SK-N-SH treated with all-trans-retinoic acid at 6 μM for 48 hours (cell line): Measurements from ENCODE around the gene KCNH4.
A peak's percentile ranks its signal among the peaks of the same experiment; 100 is the strongest.

Source experiments
- ATAC-seq: fragments of 200-7000 bp; cut with Tn5 transposase; 3 replicates; pipeline ENCODE4 v1.9.1; 2020; ENCODE audit warnings: mild to moderate bottlenecking, moderate library complexity
- ARNTL ChIP-seq: fragments of 450-650 bp; formaldehyde crosslinking; IDR thresholded peaks from 2 replicates; pipeline ENCODE4 v1.5.0; 2020; ENCODE audit warnings: low read depth, mild to moderate bottlenecking, moderate library complexity, borderline replicate concordance
- BACH2 ChIP-seq: fragments of 250-450 bp; sonication (Bioruptor Pico); IDR thresholded peaks from 2 replicates; pipeline ENCODE4 v1.9.0; 2021; ENCODE audit warnings: mild to moderate bottlenecking, borderline replicate concordance
- CREB5 ChIP-seq: fragments of 250-450 bp; sonication (Bioruptor Pico); IDR thresholded peaks from 2 replicates; pipeline ENCODE4 v1.5.1; 2020; ENCODE audit warnings: low read depth, mild to moderate bottlenecking, moderate library complexity
- CSDC2 ChIP-seq: fragments of 250-450 bp; sonication (Bioruptor Pico); IDR thresholded peaks from 2 replicates; pipeline ENCODE4 v1.5.0; 2020; ENCODE audit warnings: mild to moderate bottlenecking, moderate library complexity
- CSRNP3 ChIP-seq: fragments of 250-450 bp; sonication (Bioruptor Pico); IDR thresholded peaks from 2 replicates; pipeline ENCODE4 v1.5.1; 2021; ENCODE audit warnings: mild to moderate bottlenecking, moderate library complexity
- ESRRG ChIP-seq: fragments of 250-450 bp; sonication (Bioruptor Pico); IDR thresholded peaks from 2 replicates; pipeline ENCODE4 v1.6.1; 2021; ENCODE audit warnings: mild to moderate bottlenecking
- GLIS3 ChIP-seq: fragments of 250-450 bp; sonication (Bioruptor Pico); IDR thresholded peaks from 2 replicates; pipeline ENCODE4 v1.5.0; 2020; ENCODE audit warnings: mild to moderate bottlenecking, moderate library complexity
- ISL1 ChIP-seq: fragments of 250-450 bp; sonication (Bioruptor Pico); IDR thresholded peaks from 2 replicates; pipeline ENCODE4 v2.1.2; 2022; ENCODE audit warnings: mild to moderate bottlenecking, moderate library complexity
- OSR1 ChIP-seq: fragments of 250-450 bp; sonication (Bioruptor Pico); IDR thresholded peaks from 2 replicates; pipeline ENCODE4 v1.8.0; 2022; ENCODE audit warnings: moderate library complexity, mild to moderate bottlenecking, inconsistent platforms
- POU6F1 ChIP-seq: fragments of 250-450 bp; sonication (Bioruptor Pico); IDR thresholded peaks from 2 replicates; pipeline ENCODE4 v1.8.0; 2021; ENCODE audit warnings: low read depth, mild to moderate bottlenecking, moderate library complexity, borderline replicate concordance
- PPARA ChIP-seq: fragments of 250-450 bp; sonication (Bioruptor Pico); IDR thresholded peaks from 2 replicates; pipeline ENCODE4 v1.5.0; 2020; ENCODE audit warnings: mild to moderate bottlenecking, borderline replicate concordance
- RARB ChIP-seq: fragments of 250-450 bp; sonication (Bioruptor Pico); IDR thresholded peaks from 2 replicates; pipeline ENCODE4 v1.8.0; 2021; ENCODE audit warnings: mild to moderate bottlenecking, moderate library complexity
- SNAI2 ChIP-seq: fragments of 250-450 bp; sonication (Bioruptor Pico); IDR thresholded peaks from 2 replicates; pipeline ENCODE4 v1.5.0; 2020; ENCODE audit warnings: mild to moderate bottlenecking, moderate library complexity
- TCF4 ChIP-seq: fragments of 250-450 bp; sonication (Bioruptor Pico); IDR thresholded peaks from 2 replicates; pipeline ENCODE4 v1.8.0; 2021; ENCODE audit warnings: mild to moderate bottlenecking, moderate library complexity, borderline replicate concordance
- TOX ChIP-seq: fragments of 250-450 bp; sonication (Bioruptor Pico); IDR thresholded peaks from 2 replicates; pipeline ENCODE4 v1.8.0; 2021; ENCODE audit warnings: mild to moderate bottlenecking, moderate library complexity, borderline replicate concordance
- ZC3H10 ChIP-seq: fragments of 250-450 bp; sonication (Bioruptor Pico); IDR thresholded peaks from 2 replicates; pipeline ENCODE4 v1.5.1; 2021; ENCODE audit warnings: mild to moderate bottlenecking, moderate library complexity
- ZFP3 ChIP-seq: fragments of 250-450 bp; sonication (Bioruptor Pico); IDR thresholded peaks from 2 replicates; pipeline ENCODE4 v1.5.0; 2020; ENCODE audit warnings: mild to moderate bottlenecking, moderate library complexity
- ZFP30 ChIP-seq: fragments of 450-650 bp; formaldehyde crosslinking; IDR thresholded peaks from 2 replicates; pipeline ENCODE4 v1.5.0; 2022; ENCODE audit warnings: mild to moderate bottlenecking, moderate library complexity
- ZNF565 ChIP-seq: fragments of 450-650 bp; formaldehyde crosslinking; conservative IDR thresholded peaks from 2 replicates; pipeline ENCODE4 v1.5.0; 2020; ENCODE audit warnings: low read depth, mild to moderate bottlenecking, moderate library complexity
- ZNF70 ChIP-seq: fragments of 450-650 bp; formaldehyde crosslinking; IDR thresholded peaks from 2 replicates; pipeline ENCODE4 v1.5.0; 2020; ENCODE audit warnings: mild to moderate bottlenecking, moderate library complexity
- ZNF8 ChIP-seq: fragments of 450-650 bp; formaldehyde crosslinking; IDR thresholded peaks from 2 replicates; pipeline ENCODE4 v1.5.0; 2020; ENCODE audit warnings: mild to moderate bottlenecking, moderate library complexity
- TF ChIP-seq, protein P1 (sequence below): fragments of 250-450 bp; sonication (Bioruptor Pico); IDR thresholded peaks from 2 replicates; pipeline ENCODE4 v1.5.0; 2020; ENCODE audit warnings: mild to moderate bottlenecking, moderate library complexity

KCNH4 gene

DNA sequence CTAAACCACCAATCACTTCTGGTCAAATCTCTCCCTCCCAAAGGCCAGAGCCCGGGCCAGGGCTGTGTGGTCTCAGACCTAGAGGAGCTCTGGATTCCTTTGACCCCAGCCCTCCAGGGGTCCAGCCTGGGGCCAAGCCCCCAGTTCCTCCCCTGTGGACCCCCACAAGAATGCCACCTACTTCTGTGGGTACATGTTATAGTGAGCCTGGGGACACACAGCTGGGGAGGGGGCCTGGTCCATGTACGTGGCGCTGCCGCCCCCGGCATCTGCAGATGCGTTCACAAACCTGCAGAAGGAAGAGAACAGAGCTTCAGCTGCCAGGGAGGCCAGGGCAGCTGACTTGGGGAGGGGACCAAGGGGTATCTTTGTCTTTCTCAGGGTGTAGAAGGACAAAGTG, 21.2 kb upstream of the KCNH4 start:
- no peak for TF ChIP-seq BACH2
- TF ChIP-seq CSDC2 (CRISPR knock-in tag) = no peak
- TF ChIP-seq ZNF565 (CRISPR knock-in tag) = no peak
- no peak for TF ChIP-seq RARB
- TF ChIP-seq OSR1 (CRISPR knock-in tag) = no peak
- no peak for TF ChIP-seq CREB5 (CRISPR knock-in tag)
- TF ChIP-seq ESRRG = no peak
- TF ChIP-seq ZNF70 (CRISPR knock-in tag) = no peak
- TF ChIP-seq TOX = no peak
- TF ChIP-seq SNAI2 (CRISPR knock-in tag) = no peak
- TF ChIP-seq ZFP30 (CRISPR knock-in tag) = no peak
- no peak for TF ChIP-seq ISL1
- no peak for TF ChIP-seq TCF4 (CRISPR knock-in tag)
- ATAC-seq = no peak; the same call in 2 of the 3 replicates

- TF ChIP-seq ARNTL (CRISPR knock-in tag) (no peak), ISL1 (no peak), ZFP30 (CRISPR knock-in tag) (no peak), GLIS3 (CRISPR knock-in tag) (no peak), ESRRG (no peak), ZNF8 (CRISPR knock-in tag) (no peak), CREB5 (CRISPR knock-in tag) (no peak), PPARA (CRISPR knock-in tag) (no peak), CSDC2 (CRISPR knock-in tag) (no peak)
- TF ChIP-seq, protein P1, sequence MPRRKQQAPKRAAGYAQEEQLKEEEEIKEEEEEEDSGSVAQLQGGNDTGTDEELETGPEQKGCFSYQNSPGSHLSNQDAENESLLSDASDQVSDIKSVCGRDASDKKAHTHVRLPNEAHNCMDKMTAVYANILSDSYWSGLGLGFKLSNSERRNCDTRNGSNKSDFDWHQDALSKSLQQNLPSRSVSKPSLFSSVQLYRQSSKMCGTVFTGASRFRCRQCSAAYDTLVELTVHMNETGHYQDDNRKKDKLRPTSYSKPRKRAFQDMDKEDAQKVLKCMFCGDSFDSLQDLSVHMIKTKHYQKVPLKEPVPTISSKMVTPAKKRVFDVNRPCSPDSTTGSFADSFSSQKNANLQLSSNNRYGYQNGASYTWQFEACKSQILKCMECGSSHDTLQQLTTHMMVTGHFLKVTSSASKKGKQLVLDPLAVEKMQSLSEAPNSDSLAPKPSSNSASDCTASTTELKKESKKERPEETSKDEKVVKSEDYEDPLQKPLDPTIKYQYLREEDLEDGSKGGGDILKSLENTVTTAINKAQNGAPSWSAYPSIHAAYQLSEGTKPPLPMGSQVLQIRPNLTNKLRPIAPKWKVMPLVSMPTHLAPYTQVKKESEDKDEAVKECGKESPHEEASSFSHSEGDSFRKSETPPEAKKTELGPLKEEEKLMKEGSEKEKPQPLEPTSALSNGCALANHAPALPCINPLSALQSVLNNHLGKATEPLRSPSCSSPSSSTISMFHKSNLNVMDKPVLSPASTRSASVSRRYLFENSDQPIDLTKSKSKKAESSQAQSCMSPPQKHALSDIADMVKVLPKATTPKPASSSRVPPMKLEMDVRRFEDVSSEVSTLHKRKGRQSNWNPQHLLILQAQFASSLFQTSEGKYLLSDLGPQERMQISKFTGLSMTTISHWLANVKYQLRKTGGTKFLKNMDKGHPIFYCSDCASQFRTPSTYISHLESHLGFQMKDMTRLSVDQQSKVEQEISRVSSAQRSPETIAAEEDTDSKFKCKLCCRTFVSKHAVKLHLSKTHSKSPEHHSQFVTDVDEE (CRISPR knock-in tag) = no peak
- TF ChIP-seq, all 23 proteins: peak for 0
These were observed 20.5 kb upstream of the KCNH4 start for GRCh38 chr17:42201458-42201772.

DNA sequence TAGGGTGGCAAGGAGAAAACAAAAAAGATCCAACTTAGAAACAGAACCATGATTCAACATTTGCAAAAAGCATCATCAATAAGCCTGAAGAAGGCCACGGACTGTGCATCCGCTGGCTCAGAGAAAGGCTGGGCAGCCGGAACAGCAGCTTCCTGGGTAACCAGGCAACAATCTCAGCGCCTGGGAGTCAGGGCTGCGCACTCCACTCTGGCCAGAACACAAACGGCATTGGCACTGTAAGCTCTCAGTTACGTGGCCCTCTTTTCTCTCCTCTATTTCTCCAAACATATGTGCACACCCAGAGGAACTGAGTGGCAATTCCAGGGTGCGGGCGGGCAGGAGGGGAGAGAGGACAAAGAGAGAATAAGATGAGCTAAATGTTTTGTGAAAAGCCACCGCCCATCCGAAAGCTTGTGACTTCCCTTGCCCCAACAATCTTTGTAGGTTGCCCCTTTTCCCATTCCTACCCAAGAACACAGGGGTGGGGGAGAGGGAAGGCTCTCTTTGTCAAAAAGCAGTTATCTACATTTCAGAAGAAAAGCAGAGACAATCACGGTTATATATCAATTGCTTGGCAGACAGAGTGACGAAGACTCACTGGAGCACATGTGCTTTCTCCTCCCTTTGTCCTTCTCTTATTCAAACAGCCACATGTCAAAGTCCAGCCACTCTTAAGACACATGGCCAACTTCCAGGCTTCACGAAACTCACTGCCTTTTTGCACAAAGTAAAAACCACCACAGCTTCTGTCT, 19.9 kb upstream of the KCNH4 start:
- peak; percentile 45; the same call in 1 of the 3 replicates for ATAC-seq

More at GRCh38 chr17:42201458-42201772, 20.5 kb upstream of the KCNH4 start:
- no peak for ATAC-seq

More for the DNA sequence above, 19.9 kb upstream of the KCNH4 start:
- TF ChIP-seq ISL1 = no peak
- TF ChIP-seq CREB5 (CRISPR knock-in tag) = no peak
- TF ChIP-seq ZC3H10 (CRISPR knock-in tag) = no peak
- no peak for TF ChIP-seq ARNTL (CRISPR knock-in tag)
- no peak for TF ChIP-seq ZFP3 (CRISPR knock-in tag)
- no peak for TF ChIP-seq POU6F1 (CRISPR knock-in tag)
- no peak for TF ChIP-seq SNAI2 (CRISPR knock-in tag)
- no peak for TF ChIP-seq ZFP30 (CRISPR knock-in tag)
- TF ChIP-seq ZNF8 (CRISPR knock-in tag) = no peak
- no peak for TF ChIP-seq GLIS3 (CRISPR knock-in tag)
- TF ChIP-seq ZNF70 (CRISPR knock-in tag) = no peak
- TF ChIP-seq TOX = no peak
- no peak for TF ChIP-seq RARB
- TF ChIP-seq ESRRG = no peak
- TF ChIP-seq ZNF565 (CRISPR knock-in tag) = no peak
- TF ChIP-seq, protein P1 (CRISPR knock-in tag) = no peak
- no peak for TF ChIP-seq PPARA (CRISPR knock-in tag)
- TF ChIP-seq CSRNP3 = no peak
- no peak for TF ChIP-seq CSDC2 (CRISPR knock-in tag)
- no peak for TF ChIP-seq OSR1 (CRISPR knock-in tag)
